ENCODE data around the gene ZRSR2. TPM values are rescaled to one million over a fixed set of nuclear protein-coding genes. Genes with fewer than 3 reads are reported as not detected.
A peak's percentile ranks its signal among the peaks of the same experiment; 100 is the strongest.

Gene ZRSR2
- total RNA-seq, 1 donor from 2014 or later, result 14.9 TPM

DNA sequence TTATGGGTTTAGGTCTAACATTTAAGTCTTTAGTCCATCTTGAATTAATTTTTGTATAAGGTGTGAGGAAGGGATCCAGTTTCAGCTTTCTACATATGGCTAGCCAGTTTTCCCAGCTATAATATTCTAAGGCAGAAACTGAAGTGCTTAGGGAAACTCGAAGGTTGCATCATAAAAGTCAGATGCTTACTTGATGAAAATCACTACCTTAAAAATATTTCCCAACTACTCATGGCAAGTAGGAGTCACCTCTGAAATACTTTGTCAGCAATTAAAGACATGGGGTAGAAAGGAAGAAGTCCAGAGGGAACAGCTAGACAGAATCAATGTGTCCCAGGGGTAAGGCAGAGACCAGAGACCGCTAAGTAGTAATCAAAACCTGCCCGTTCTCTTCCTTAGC lies 70.6 kb downstream of the ZRSR2 start:
- Mint-ChIP-seq H3K27me3 (ENCODE audit: low read depth) (no peaks in the 10 kb centered on the region), H3K4me1 (peaks cover 15% of the 10 kb centered on the region), H3K27ac (ENCODE audit: unreplicated experiment) (no peak overlapping the region), H3K9me3 (no peaks in the 10 kb centered on the region), H3K4me3 (no peak overlapping the region), H3K36me3 (ENCODE audit: low read depth) (no peaks in the 10 kb centered on the region)
- TF ChIP-seq, protein P1, sequence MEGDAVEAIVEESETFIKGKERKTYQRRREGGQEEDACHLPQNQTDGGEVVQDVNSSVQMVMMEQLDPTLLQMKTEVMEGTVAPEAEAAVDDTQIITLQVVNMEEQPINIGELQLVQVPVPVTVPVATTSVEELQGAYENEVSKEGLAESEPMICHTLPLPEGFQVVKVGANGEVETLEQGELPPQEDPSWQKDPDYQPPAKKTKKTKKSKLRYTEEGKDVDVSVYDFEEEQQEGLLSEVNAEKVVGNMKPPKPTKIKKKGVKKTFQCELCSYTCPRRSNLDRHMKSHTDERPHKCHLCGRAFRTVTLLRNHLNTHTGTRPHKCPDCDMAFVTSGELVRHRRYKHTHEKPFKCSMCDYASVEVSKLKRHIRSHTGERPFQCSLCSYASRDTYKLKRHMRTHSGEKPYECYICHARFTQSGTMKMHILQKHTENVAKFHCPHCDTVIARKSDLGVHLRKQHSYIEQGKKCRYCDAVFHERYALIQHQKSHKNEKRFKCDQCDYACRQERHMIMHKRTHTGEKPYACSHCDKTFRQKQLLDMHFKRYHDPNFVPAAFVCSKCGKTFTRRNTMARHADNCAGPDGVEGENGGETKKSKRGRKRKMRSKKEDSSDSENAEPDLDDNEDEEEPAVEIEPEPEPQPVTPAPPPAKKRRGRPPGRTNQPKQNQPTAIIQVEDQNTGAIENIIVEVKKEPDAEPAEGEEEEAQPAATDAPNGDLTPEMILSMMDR (conservative IDR thresholded peaks at IDR 0.05), result no peak
- DNase-seq (ENCODE audit: low read depth, low spot score), result no peak

DNA sequence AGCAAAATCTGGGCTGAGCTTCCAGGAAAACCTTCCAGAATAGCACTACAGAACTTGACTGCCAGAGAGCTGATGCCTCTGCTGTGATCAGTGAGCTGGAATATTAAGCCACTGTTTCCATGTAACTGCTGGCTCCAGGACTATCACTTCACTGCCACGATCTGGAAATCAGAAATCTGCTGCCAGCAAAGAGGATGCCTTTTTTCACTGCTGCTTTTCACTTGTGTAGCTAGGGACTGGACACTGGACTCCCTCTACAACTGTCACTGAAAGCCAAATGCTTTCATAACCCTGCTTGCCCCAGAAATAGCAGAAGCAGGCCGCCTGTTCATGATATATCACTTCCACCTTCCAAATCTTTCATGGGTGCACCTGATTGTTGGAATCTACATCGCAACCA lies 73.7 kb downstream of the ZRSR2 start:
- TF ChIP-seq, protein P1 (conservative IDR thresholded peaks at IDR 0.05), result no peak
- DNase-seq (ENCODE audit: low read depth, low spot score), result no peak

DNA sequence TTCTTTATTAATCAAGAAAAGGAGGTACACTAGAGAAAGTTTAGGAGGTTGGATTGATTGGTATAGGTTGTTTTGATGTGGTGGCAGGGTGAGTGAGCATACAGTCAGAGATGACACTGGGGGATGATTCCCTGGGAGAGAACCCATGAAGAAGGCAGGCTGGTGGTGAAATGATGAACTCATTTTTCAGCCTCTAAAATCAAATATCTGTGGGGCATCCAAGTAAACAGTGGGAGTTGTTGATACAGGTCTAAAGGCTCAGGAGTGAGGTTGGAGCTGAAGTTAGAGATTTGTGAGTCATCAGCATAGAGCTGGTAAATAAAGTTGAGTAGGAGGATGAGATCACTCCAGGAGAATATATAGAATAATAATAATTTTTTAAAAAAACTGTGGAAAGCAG lies 74.3 kb downstream of the ZRSR2 start:
- H3K27ac Mint-ChIP-seq (ENCODE audit: unreplicated experiment), result no peak overlapping the region
- H3K27me3 Mint-ChIP-seq (ENCODE audit: low read depth), result no peaks in the 10 kb centered on the region
- H3K4me3 Mint-ChIP-seq, result no peak overlapping the region
- DNase-seq (ENCODE audit: low read depth, low spot score), result no peak
- TF ChIP-seq, protein P1 (conservative IDR thresholded peaks at IDR 0.05), result no peak
- no peaks in the 10 kb centered on the region for H3K36me3 Mint-ChIP-seq (ENCODE audit: low read depth)
- peaks cover 7% of the 10 kb centered on the region for H3K4me1 Mint-ChIP-seq
- no peaks in the 10 kb centered on the region for H3K9me3 Mint-ChIP-seq

More for the DNA sequence above, 73.7 kb downstream of the ZRSR2 start:
- H3K36me3 Mint-ChIP-seq (ENCODE audit: low read depth), result no peaks in the 10 kb centered on the region
- no peak overlapping the region for H3K27ac Mint-ChIP-seq (ENCODE audit: unreplicated experiment)
- peaks cover 7% of the 10 kb centered on the region for H3K4me1 Mint-ChIP-seq
- no peaks in the 10 kb centered on the region for H3K27me3 Mint-ChIP-seq (ENCODE audit: low read depth)
- no peaks in the 10 kb centered on the region for H3K9me3 Mint-ChIP-seq
- H3K4me3 Mint-ChIP-seq, result no peak overlapping the region

DNA sequence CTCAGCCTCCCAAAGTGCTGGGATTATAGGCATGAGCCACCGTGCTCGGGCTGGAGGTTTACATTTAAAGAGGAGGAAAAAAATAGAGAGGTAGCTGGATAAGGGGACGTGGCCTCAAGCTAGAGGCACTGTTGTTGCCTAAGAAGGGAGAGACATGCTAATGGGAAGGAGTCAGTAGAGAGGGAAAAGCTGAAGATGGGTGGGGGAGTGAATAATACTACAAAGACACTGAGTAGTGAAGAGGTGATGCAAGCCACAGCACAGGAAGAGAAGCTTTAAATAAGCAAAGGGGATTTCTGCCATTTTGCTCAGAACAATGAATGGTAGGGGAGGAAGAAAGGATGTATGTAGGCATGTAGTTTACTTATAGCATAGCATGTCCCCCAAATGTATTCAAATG lies 75.9 kb downstream of the ZRSR2 start:
- no peak for DNase-seq (ENCODE audit: low read depth, low spot score)
- no peak overlapping the region for H3K27ac Mint-ChIP-seq (ENCODE audit: unreplicated experiment)
- H3K4me1 Mint-ChIP-seq, result peaks cover 7% of the 10 kb centered on the region
- no peak overlapping the region for H3K4me3 Mint-ChIP-seq
- no peaks in the 10 kb centered on the region for H3K27me3 Mint-ChIP-seq (ENCODE audit: low read depth)
- TF ChIP-seq, protein P1 (conservative IDR thresholded peaks at IDR 0.05), result no peak
- no peaks in the 10 kb centered on the region for H3K36me3 Mint-ChIP-seq (ENCODE audit: low read depth)
- no peaks in the 10 kb centered on the region for H3K9me3 Mint-ChIP-seq

DNA sequence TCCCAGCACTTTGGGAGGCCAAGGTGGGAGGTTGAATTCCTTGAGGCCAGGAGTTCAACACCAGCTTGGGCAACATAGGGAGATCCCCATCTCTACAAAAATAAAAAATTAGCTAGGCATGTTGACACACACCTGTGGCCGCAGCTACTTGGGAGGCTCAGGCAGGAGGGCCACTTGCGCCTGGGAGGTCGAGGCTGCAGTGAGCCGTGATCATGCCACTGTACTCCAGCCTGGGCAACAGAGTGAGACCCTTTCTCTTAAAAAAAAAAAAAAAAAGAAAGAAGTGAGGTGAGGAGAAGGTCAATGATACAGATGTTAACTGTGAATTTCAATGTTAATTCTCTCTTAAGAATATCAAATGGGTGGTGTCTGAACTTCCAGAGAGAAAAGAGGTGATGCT lies 79.4 kb downstream of the ZRSR2 start:
- DNase-seq (ENCODE audit: low read depth, low spot score), result no peak
- H3K4me3 Mint-ChIP-seq, result no peak overlapping the region
- TF ChIP-seq, protein P1 (conservative IDR thresholded peaks at IDR 0.05), result no peak
- H3K36me3 Mint-ChIP-seq (ENCODE audit: low read depth), result no peaks in the 10 kb centered on the region
- peaks cover 15% of the 10 kb centered on the region for H3K4me1 Mint-ChIP-seq
- H3K27ac Mint-ChIP-seq (ENCODE audit: unreplicated experiment), result no peak overlapping the region
- no peaks in the 10 kb centered on the region for H3K27me3 Mint-ChIP-seq (ENCODE audit: low read depth)
- no peaks in the 10 kb centered on the region for H3K9me3 Mint-ChIP-seq

DNA sequence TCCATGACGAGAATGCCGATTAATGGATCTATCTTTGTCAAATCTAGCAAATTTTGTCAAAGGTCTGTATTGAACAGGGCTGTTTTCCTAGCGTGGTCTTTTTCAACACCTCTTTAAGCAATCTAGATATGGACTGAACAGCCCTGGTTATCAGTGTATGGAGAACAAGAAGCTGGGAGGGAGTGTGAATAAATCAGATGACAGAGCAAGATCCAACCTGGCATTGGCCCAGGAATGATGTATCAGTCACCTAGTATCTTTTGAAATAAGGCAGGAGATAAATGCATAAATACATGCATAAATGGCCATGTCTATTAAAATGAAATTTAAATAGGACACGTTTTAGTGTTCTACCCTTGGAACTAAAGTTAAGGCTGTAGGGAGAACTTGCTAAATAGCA lies 80.0 kb downstream of the ZRSR2 start:
- no peak overlapping the region for H3K4me3 Mint-ChIP-seq
- no peak for DNase-seq (ENCODE audit: low read depth, low spot score)
- H3K9me3 Mint-ChIP-seq, result no peaks in the 10 kb centered on the region
- H3K27me3 Mint-ChIP-seq (ENCODE audit: low read depth), result no peaks in the 10 kb centered on the region
- TF ChIP-seq, protein P1 (conservative IDR thresholded peaks at IDR 0.05), result no peak
- no peaks in the 10 kb centered on the region for H3K36me3 Mint-ChIP-seq (ENCODE audit: low read depth)
- peak overlapping the region; percentile 28 for H3K27ac Mint-ChIP-seq (ENCODE audit: unreplicated experiment)
- peaks cover 16% of the 10 kb centered on the region for H3K4me1 Mint-ChIP-seq

Data from neural crest cell (in vitro differentiated cells).